22Rv1 (cell line): ENCODE data around the gene FYN.
"Not testable (repeated sequence)": the region's sequence is repeated elsewhere in the genome, so short reads cannot be mapped to it uniquely, and the experiment has no call there.

Experiments
- CTCF ChIP-seq: fragments of 450-650 bp; IDR thresholded peaks from 2 replicates; pipeline ENCODE4 v1.5.1; 2017; ENCODE audit warnings: mild to moderate bottlenecking
- ZFX ChIP-seq: fragments of 450-650 bp; IDR thresholded peaks from 2 replicates; pipeline ENCODE4 v1.6.1; 2017; ENCODE audit warnings: antibody characterized with exemption, borderline replicate concordance

- TF ChIP-seq CTCF, ZFX: not testable (repeated sequence)
These were observed 35.1 kb upstream of the FYN start for GRCh38 chr6:111908365-111908764.
